Right renal cortex interstitium (tissue), 3 donors: Measurements from ENCODE around the gene BBS7. TPM values are rescaled to one million over a fixed set of nuclear protein-coding genes. Genes with fewer than 3 reads are reported as not detected.

Experiments
- DNase-seq, 3 donors: peaks; one replicate each; pipeline ENCODE4 v3.0.0-alpha.2; 2013; ENCODE audit warnings: low read depth in 3 of 3, low spot score in 2 of 3
- polyA plus RNA-seq, 3 donors: library from polyadenylated mRNA; unstranded; fragments of 120-200 nt; gene quantifications; one replicate each; pipeline ENCODE4 v1.2.1, GENCODE V29; 2013; ENCODE audit not compliant: insufficient read length in 3 of 3

Gene BBS7, protein sequence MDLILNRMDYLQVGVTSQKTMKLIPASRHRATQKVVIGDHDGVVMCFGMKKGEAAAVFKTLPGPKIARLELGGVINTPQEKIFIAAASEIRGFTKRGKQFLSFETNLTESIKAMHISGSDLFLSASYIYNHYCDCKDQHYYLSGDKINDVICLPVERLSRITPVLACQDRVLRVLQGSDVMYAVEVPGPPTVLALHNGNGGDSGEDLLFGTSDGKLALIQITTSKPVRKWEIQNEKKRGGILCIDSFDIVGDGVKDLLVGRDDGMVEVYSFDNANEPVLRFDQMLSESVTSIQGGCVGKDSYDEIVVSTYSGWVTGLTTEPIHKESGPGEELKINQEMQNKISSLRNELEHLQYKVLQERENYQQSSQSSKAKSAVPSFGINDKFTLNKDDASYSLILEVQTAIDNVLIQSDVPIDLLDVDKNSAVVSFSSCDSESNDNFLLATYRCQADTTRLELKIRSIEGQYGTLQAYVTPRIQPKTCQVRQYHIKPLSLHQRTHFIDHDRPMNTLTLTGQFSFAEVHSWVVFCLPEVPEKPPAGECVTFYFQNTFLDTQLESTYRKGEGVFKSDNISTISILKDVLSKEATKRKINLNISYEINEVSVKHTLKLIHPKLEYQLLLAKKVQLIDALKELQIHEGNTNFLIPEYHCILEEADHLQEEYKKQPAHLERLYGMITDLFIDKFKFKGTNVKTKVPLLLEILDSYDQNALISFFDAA
- polyA plus RNA-seq = 10 to 100 TPM; 26.2 to 29.4 (median 27.6) TPM

GRCh38 chr4:121869841-121870822, at the start of gene BBS7:
Gene BBS7 (minus strand): TSS chr4:121870474. CDS start chr4:121870313, 161 bp downstream.
- DNase-seq = peak; percentile 91 to 97 (median 96)

GRCh38 chr4:121913667-121914066, 43.4 kb upstream of the BBS7 start:
- no peak for DNase-seq

GRCh38 chr4:121908346-121908745, 38.1 kb upstream of the BBS7 start:
- DNase-seq = no peak

DNA sequence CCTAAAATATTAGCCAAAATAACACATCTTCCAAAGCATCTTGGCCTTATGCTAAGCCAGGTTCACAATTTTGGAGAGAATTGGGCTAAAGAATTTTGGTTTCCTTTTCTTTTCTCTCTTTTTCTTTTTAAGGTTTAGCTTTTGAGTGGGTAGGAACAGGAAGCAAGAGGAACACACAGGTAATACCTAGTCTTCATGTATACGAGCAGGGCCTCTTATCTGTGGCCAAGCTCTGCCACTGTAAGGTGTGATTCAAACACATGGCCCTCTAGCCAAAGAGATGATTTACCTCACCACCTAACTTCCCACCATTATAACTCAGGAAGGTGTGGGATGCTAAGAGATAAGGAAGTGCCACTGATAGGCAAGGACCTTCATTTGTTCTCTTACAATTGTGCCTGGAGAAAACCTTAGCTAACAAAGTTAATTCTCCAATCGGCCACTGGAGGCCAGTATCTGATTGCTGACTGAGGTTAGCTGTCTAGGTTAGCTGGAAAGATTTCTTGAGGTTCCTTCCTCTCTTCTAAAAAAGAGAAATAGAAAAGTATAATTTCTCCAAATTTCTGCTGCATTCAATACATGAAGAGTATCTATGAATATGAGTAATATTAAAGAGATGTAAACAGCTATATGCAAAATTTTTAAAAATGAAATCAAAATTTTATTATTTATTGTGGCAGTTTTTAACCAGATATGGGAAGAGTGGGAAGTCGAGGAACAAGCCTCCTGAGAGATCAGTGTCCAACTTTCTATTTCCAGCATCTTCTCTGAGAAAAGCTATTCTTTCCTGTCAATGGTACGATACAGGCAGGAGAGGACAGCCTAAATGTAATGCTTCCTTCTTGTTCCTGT, 30.1 kb upstream of the BBS7 start:
- DNase-seq = peak; percentile 5 to 35 (median 6)

DNA sequence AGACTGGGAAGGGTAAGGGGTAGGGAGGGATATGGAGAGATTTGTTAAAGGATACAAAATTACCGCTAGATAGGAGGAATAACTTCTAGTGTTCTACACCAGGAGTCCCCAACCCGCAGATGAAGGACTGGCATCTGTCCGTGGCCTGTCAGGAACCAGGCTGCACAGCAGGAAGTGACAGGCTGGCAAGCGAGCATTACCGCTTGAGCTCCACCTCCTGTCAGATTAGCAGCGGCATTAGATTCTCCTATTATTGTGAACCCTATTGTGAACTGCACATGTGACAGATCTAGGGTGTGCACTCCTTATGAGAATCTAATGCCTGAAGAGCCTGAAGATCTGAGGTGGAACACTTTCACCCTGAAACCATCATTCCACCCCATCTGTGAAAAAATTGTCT, 27.9 kb upstream of the BBS7 start:
- DNase-seq = no peak

DNA sequence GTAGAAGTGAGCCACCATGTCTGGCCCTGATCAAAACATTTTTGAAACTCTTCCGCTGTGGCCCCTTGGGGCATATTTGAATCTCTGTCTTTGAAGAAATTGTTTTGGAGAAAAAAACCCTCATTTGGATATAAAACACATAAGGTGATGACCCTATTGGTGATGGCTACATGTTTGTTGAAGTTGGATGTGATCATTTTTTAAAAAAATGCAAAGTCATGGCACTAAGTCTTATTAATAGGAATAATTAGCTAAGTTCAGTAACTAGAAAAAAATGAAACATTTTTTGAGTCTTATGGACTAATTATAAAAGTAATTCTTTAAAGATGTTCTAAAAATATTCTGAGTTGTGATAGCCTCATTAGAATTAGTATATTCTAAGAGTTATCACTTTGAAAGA, 17.9 kb upstream of the BBS7 start:
- DNase-seq = no peak

- no peak for DNase-seq
Observed at GRCh38 chr4:121885115-121885514, 14.8 kb upstream of the BBS7 start.

GRCh38 chr4:121881158-121881557, 10.9 kb upstream of the BBS7 start:
- no peak for DNase-seq

GRCh38 chr4:121879135-121879534, 8.9 kb upstream of the BBS7 start:
- no peak for DNase-seq

DNA sequence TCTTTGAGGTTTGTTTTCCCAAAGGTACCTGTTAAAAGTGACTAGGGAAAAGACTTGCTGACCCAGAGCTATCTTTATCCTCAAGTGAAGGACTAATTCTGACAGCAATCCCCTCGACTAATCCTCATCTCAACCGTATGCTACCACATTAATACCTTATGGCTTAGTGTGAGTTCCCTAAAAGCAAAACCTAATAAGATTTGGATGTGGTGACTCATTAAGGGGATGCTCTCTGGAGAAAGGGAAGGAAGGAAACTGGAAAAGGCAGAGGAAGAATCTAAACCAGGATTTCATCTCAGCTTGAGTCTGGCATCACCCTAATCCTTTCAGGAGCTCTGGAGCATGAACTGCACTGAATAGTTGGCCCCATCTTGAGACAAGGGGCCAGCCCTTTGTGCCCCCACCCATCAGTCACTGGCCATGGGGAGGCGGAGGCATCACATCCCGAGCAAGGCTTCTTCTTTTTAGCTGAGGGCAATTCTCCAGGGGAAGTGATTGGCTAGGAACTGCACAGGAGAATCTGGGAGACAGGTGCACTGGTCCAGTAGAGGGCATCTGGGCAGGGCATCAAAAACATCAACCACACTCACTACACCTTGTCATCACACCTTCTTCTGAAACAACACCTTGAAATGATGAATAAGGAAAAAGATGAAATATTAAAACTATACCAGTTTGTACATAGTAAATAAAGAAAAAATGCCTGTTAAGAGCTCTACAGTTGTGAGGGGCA, 6.9 kb upstream of the BBS7 start:
- DNase-seq = no peak

DNA sequence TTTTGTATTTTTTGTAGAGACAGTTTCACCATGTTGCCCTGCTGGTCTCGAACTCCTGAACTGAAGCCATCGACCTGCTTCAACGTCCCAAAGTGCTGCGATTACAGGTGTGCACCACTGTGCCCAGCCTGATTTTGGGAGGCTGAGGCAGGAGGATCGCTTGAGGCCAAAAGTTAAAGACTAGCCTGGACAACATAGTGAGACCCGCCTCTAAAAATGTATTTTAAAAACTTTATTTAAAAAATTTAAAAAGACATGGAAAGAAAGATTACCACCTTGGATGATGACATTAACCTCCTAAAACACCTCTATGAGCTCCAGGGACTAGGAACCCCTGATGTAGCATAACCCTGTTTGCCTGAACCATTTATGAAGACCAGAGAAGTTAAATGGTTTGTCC, 5.8 kb upstream of the BBS7 start:
- no peak for DNase-seq

DNA sequence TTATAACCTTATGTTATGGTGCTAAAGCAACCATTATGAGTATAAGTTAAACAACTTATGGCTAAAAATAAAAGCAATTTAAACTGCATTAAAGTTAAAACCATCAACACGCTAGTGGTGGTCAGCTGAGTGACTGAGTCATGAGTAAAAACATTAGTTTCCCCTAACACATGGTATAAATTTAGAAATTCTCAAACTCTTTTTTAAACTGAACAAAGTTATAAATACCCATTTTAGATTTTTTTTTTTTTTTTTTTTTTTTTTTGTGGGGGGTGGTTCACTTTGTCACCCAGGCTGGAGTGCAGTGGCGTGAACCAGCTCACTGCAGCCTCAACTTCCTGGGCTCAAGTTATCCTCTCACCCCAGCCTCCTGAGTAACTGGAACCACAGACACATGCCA, 5.4 kb upstream of the BBS7 start:
- no peak for DNase-seq

GRCh38 chr4:121873604-121874003, 3.3 kb upstream of the BBS7 start:
- no peak for DNase-seq

DNA sequence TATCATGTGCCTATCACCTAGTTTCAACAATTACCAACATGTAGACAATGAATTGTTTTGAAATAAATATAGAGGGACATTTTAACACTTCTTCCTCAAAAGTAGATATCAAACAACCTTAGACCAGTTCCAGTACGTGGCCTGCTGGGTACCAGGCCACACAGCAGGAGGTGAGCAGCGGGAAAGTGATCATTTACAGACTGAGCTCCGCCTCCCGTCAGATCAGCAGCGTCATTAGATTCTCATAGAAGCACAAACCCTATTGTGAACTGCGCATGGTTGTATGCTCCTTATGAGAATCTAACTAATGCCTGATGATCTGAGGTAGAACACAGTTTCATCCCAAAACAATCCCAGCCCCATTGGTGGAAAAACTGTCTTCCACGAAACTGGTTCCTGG, 6.5 kb downstream of the BBS7 start:
- no peak for DNase-seq

- DNase-seq = no peak
Observed at GRCh38 chr4:121861426-121861825, 8.8 kb downstream of the BBS7 start.

- DNase-seq = no peak
Observed at GRCh38 chr4:121860121-121860520, 10.2 kb downstream of the BBS7 start.

- DNase-seq = no peak
Observed at GRCh38 chr4:121851354-121851753, 18.9 kb downstream of the BBS7 start.

DNA sequence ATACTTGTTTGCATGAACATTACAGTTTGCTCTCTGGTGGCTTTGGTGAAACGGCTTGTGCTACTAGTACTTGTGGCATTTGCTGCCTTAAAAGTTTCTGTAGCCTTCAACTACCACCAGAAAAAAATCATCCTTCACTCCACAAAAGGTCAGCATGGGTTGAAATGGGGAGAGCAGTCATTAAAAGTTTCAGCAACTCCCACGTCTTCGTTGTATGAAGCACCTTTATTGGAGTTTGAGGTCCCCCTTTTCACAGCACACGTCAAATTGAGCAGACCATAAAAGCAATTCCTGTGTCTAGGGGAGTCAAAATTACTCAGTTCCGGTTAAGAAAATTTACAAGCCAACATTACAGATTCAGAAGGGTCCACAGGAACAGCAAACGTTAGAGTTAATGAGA, 23.6 kb downstream of the BBS7 start:
- DNase-seq = no peak

DNA sequence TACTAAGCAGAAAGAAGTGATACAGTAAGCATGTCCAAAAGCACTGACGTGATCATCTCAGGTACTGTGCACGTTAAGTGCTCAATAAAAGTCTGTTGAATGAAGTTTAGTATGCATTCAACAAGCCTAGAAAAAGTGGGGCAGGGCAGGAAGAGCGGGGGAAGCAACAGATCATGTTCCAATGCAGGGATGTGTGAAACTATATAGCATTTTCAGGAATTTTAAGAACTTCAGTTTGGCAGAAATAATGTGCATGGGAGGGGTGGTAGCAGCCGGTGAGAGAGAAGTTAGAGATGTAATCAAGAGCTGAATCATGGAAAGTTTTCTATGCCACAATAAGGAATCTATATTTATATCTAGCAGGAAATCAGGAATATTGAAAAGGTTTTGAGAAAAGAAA, 27.4 kb downstream of the BBS7 start:
- DNase-seq = no peak
